Measurements from ENCODE around the gene PHACTR3.

PHACTR3 gene

DNA sequence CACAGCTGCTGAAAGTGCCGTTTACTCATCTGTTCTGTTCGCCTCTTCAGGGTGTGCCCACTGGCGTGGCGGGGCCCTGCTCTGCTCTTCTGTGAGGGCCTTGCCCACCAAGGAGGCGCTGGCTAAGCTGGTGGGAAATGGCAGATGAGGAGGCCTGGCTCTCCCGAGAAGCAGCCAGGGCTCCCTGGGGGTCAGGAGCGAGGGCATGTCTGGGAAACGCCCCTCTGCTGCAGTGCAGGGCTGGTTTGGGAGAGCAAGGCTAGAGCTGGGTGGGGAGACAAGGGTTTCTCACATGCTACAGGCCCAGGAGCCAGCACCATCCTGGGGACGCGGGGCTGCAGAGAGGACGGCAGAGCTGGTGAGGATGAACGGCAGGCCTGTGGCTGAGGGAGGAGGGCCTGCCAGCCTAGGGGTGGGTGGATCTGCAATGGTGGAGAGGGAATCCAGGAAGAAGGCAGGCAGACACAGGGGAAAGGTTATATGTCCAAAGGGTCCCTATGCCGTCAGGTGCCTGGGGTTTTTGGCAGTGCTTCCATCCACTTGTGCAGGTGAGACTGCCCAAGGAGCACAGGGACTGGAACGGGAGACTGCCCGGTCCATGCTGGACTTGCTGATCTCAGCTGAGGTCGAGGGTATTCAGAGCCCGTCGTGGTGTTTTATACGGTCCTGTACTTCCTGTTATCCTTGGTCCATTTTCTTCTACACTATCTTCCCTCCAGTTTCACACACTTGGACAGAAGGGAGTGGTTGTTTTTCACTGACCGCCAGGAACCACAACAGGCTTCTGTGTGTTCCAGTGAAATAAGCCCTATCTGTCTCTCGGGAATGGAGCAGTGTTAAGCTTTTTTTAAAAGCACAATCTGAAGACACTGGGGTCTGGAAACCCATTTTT lies 209.9 kb downstream of the PHACTR3 start:
- DNase-seq (ENCODE audit: low read depth in 2 of 2): no peak

GRCh38 chr20:59814840-59815340 lies 210.6 kb downstream of the PHACTR3 start:
- DNase-seq (ENCODE audit: low read depth in 2 of 2): no peak

DNA sequence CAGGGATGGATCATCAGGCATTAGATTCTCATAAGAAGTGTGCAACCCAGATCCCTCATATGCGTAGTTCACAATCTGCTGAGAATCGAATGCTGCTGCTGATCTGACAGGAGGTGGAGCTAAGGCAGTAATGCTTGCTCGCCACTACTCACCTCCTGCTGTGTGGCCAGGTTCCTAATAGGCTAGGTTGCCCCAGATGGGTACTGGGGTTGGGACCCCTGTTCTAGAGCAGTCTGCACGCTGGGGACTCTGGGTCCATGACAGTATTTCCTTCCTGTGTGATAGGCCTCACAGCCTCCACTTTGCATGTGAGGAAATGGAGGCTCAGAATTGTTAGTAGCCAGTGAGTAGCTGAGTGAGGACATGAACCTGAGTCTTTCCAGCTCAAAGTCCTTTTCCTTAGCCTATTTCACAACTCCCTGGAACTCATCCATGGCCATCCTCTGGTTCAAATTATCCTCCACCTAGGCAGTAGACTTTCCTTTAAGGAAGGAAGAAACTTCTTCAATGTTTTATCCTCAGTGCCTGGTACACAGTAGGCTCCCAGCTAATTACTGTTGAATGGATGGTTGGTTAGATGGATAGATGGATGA lies 211.9 kb downstream of the PHACTR3 start:
- no peak for DNase-seq (ENCODE audit: low read depth in 2 of 2)

GRCh38 chr20:59817406-59817805 lies 213.1 kb downstream of the PHACTR3 start:
- no peak for DNase-seq (ENCODE audit: low read depth in 2 of 2)

GRCh38 chr20:59817846-59818615 lies 213.7 kb downstream of the PHACTR3 start:
- DNase-seq (ENCODE audit: low read depth in 2 of 2): no peak

DNA sequence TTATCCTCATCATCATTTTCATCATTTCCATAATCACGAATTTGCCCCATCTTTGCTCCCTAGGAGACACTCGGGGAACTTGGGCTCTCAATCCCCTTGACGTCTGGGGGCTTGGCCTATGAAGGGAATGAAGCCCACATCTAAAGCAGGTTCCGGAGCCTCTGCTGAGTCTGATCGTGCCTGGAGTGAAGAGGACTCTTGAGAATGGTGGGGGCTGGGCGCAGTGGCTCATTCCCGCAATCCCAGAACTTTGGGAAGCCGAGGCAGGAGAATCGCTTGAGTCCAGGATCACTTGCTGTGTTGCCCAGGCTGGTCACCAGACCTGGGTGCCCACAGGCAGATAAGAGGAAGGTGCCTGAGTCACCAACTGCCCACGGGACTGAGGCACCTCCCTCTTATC lies 214.6 kb downstream of the PHACTR3 start:
- no peak for DNase-seq (ENCODE audit: low read depth in 2 of 2)

- DNase-seq (ENCODE audit: low read depth in 2 of 2): no peak
Measured at GRCh38 chr20:59819496-59820203, 215.3 kb downstream of the PHACTR3 start.

DNA sequence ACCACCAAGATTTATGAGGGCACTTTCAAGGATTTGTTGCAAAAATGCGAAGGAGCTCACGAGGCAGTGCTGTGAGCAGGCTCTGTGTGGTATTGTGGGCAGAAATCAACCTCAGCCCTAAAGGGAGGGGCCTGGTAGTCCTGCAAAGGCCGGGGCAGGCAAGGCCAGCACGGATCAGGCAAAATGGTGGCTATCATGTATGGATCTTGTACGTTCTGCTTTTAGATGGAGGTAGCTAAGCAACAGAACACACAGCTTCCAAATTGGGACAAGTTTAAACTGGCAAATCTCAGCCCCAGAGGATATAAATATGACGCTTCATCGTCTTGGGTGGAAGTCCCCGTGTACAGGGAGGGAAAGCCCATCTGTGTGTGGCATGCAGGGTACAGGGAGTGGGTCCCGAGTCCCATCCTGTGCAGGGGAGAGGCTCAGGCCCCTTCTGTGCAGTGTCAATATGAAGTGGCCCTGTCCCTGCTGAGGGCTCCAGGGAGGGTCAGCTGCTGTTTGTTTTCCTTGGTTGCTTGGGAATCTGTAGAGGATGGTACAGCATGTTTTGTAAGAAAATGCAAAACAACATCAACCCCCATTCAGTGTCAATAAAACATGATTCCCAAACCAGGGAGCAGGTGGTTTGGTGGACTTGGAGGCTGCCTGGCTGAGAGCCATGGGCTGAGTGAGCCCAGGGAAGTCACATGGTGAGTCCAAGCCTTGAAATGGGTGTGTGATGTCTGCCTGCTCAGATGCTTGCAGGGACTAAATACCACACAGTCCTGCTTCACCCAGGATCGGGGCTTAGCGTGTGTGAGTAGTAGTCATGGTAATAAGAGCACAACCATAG lies 216.1 kb downstream of the PHACTR3 start:
- DNase-seq (ENCODE audit: low read depth in 2 of 2): no peak

GRCh38 chr20:59821201-59821600 lies 216.9 kb downstream of the PHACTR3 start:
- no peak for DNase-seq (ENCODE audit: low read depth in 2 of 2)

DNA sequence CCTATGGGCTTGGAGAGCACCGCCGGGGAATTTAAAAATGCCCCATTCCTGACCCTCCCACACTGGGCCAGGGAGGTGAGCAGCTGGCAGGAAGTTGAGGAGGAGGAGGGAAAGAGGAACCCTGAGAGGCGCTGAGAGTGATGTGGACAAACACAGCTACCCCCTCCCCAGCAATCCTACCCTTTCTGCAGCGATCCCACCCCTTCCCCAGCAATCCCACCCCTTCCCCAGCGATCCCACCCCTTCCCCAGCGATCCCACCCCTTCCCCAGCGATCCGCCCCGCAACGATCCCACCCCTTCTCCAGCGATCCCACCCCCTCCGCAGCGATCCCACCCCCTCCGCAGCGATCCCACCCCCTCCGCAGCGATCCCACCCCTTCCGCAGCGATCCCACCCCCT lies 217.4 kb downstream of the PHACTR3 start:
- DNase-seq (ENCODE audit: low read depth in 2 of 2): no peak

GRCh38 chr20:59822291-59823029 lies 218.1 kb downstream of the PHACTR3 start:
- DNase-seq (ENCODE audit: low read depth in 2 of 2): no peak

DNA sequence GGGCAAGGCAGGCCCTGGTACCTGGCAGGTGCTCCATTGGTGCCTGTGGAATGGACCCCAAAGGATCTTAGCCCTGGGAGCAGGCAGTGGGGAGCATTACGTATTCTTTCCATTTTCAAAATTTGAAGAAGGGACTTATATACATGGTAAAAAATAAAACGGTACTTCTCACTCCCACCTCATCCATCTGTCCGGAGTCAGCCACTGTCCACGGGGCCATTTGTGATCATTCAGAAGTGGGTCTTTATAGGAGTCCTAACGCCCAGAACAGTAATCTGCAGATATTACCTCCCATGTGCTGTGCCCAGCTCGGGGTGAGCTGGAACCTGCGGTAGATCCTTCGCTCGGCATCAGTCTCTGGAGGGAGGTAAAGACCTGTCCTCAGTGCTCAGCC lies 218.7 kb downstream of the PHACTR3 start:
- no peak for DNase-seq (ENCODE audit: low read depth in 2 of 2)

- DNase-seq (ENCODE audit: low read depth in 2 of 2): no peak
Measured at GRCh38 chr20:59823491-59824259, 219.3 kb downstream of the PHACTR3 start.

GRCh38 chr20:59824711-59825562 lies 220.6 kb downstream of the PHACTR3 start:
- no peak for DNase-seq (ENCODE audit: low read depth in 2 of 2)

DNA sequence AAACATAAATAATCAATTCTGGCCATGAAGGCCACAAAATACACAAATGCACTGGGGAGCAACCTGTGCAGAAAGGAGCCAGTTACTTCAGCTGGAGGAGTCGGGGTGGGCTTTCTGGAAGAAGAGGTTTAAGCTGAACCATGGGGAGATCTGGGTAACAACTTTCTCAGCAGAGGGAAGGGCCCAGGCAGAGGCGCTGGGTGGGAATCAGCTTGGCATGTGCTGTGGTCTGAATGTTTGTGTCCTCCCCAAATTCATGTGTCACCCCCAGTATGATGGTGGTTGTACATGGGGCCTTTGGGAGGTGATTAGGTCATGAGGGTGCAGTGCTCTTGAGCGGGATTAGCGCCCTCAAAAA lies 221.2 kb downstream of the PHACTR3 start:
- DNase-seq (ENCODE audit: low read depth in 2 of 2): no peak

- no peak for DNase-seq (ENCODE audit: low read depth in 2 of 2)
Measured at GRCh38 chr20:59825944-59826759, 221.8 kb downstream of the PHACTR3 start.
